SK-N-SH treated with all-trans-retinoic acid at 6 μM for 48 hours (cell line): Measurements from ENCODE around the gene SMG5.

Source experiments
- ARNTL ChIP-seq: fragments of 450-650 bp; formaldehyde crosslinking; IDR thresholded peaks from 2 replicates; pipeline ENCODE4 v1.5.0; 2020; ENCODE audit warnings: low read depth, mild to moderate bottlenecking, moderate library complexity, borderline replicate concordance
- CSDC2 ChIP-seq: fragments of 250-450 bp; sonication (Bioruptor Pico); IDR thresholded peaks from 2 replicates; pipeline ENCODE4 v1.5.0; 2020; ENCODE audit warnings: mild to moderate bottlenecking, moderate library complexity
- GLIS3 ChIP-seq: fragments of 250-450 bp; sonication (Bioruptor Pico); IDR thresholded peaks from 2 replicates; pipeline ENCODE4 v1.5.0; 2020; ENCODE audit warnings: mild to moderate bottlenecking, moderate library complexity
- RARB ChIP-seq: fragments of 250-450 bp; sonication (Bioruptor Pico); IDR thresholded peaks from 2 replicates; pipeline ENCODE4 v1.8.0; 2021; ENCODE audit warnings: mild to moderate bottlenecking, moderate library complexity
- SNAI2 ChIP-seq: fragments of 250-450 bp; sonication (Bioruptor Pico); IDR thresholded peaks from 2 replicates; pipeline ENCODE4 v1.5.0; 2020; ENCODE audit warnings: mild to moderate bottlenecking, moderate library complexity
- TCF4 ChIP-seq: fragments of 250-450 bp; sonication (Bioruptor Pico); IDR thresholded peaks from 2 replicates; pipeline ENCODE4 v1.8.0; 2021; ENCODE audit warnings: mild to moderate bottlenecking, moderate library complexity, borderline replicate concordance
- ZC3H10 ChIP-seq: fragments of 250-450 bp; sonication (Bioruptor Pico); IDR thresholded peaks from 2 replicates; pipeline ENCODE4 v1.5.1; 2021; ENCODE audit warnings: mild to moderate bottlenecking, moderate library complexity
- ZFP3 ChIP-seq: fragments of 250-450 bp; sonication (Bioruptor Pico); IDR thresholded peaks from 2 replicates; pipeline ENCODE4 v1.5.0; 2020; ENCODE audit warnings: mild to moderate bottlenecking, moderate library complexity
- ZNF565 ChIP-seq: fragments of 450-650 bp; formaldehyde crosslinking; conservative IDR thresholded peaks from 2 replicates; pipeline ENCODE4 v1.5.0; 2020; ENCODE audit warnings: low read depth, mild to moderate bottlenecking, moderate library complexity
- TF ChIP-seq, protein P1 (sequence below): fragments of 250-450 bp; sonication (Bioruptor Pico); IDR thresholded peaks from 2 replicates; pipeline ENCODE4 v1.8.0; 2020; ENCODE audit warnings: mild to moderate bottlenecking, moderate library complexity, borderline replicate concordance

DNA sequence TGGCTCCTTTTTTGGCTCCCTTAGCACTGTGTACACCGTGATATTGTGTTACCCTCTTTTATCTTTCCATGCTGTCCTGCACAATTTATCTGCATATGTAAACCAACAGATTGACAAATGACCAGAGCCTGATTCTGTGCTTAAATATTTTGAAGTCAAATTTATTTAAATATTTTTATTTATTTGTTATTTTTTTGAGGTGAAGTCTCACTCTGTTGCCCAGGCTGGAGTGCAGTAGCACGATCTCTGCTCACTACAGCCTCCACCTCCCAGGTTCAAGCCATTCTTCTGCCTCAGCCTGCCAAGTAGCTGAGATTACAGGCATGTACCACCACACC, 57.0 kb downstream of the SMG5 start:
- TF ChIP-seq ARNTL (CRISPR knock-in tag) (no peak), RARB (CRISPR knock-in tag) (no peak), ZNF565 (CRISPR knock-in tag) (no peak), TCF4 (CRISPR knock-in tag) (no peak), GLIS3 (no peak), ZFP3 (no peak), CSDC2 (no peak), ZC3H10 (CRISPR knock-in tag) (no peak), SNAI2 (CRISPR knock-in tag) (no peak)
- TF ChIP-seq, protein P1, sequence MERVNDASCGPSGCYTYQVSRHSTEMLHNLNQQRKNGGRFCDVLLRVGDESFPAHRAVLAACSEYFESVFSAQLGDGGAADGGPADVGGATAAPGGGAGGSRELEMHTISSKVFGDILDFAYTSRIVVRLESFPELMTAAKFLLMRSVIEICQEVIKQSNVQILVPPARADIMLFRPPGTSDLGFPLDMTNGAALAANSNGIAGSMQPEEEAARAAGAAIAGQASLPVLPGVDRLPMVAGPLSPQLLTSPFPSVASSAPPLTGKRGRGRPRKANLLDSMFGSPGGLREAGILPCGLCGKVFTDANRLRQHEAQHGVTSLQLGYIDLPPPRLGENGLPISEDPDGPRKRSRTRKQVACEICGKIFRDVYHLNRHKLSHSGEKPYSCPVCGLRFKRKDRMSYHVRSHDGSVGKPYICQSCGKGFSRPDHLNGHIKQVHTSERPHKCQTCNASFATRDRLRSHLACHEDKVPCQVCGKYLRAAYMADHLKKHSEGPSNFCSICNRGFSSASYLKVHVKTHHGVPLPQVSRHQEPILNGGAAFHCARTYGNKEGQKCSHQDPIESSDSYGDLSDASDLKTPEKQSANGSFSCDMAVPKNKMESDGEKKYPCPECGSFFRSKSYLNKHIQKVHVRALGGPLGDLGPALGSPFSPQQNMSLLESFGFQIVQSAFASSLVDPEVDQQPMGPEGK (CRISPR knock-in tag): no peak
